ENCODE results near the gene ZNF92. TPM values are rescaled to one million over a fixed set of nuclear protein-coding genes. Genes with fewer than 3 reads are reported as not detected.
"Not testable (repeated sequence)": the region's sequence is repeated elsewhere in the genome, so short reads cannot be mapped to it uniquely, and the experiment has no call there.

ZNF92 gene
- polyA plus RNA-seq, 1 donor: 8.6 TPM

- DNase-seq (ENCODE audit: low read depth): no peak
Measured at GRCh38 chr7:65429642-65430343, 56.1 kb downstream of the ZNF92 start.

GRCh38 chr7:65430344-65431186 is 56.9 kb downstream of the ZNF92 start:
- DNase-seq (ENCODE audit: low read depth): no peak

- no peak for DNase-seq (ENCODE audit: low read depth)
Measured at GRCh38 chr7:65434307-65434706, 60.7 kb downstream of the ZNF92 start.

GRCh38 chr7:65436163-65436562 is 62.5 kb downstream of the ZNF92 start:
- no peak for DNase-seq (ENCODE audit: low read depth)

DNA sequence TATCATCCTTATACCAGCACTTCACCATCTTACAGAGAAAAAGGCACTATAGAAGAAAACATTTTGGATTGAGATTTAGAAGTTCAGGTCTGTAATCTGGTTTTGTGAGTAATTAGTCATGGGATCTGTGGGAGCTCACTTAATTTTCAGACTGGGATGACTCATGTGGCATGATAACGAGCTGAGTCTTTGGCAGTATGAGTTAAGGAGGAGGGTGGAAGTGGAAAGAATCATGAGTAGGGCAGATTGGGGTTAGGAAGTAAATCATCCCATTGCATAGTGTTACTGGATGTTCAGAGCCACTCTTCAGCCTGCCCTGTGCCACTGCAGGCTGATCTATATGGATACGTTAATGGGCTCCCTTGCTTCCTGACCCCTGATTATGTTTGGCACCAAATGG is 64.9 kb downstream of the ZNF92 start:
- DNase-seq (ENCODE audit: low read depth): no peak

- DNase-seq (ENCODE audit: low read depth): no peak
Measured at GRCh38 chr7:65441010-65441409, 67.4 kb downstream of the ZNF92 start.

- DNase-seq (ENCODE audit: low read depth): no peak
Measured at GRCh38 chr7:65444205-65444842, 70.7 kb downstream of the ZNF92 start.

- no peak for DNase-seq (ENCODE audit: low read depth)
Measured at GRCh38 chr7:65444899-65445823, 71.5 kb downstream of the ZNF92 start.

GRCh38 chr7:65447041-65447440 is 73.4 kb downstream of the ZNF92 start:
- not testable (repeated sequence) for DNase-seq (ENCODE audit: low read depth)

GRCh38 chr7:65448816-65449504 is 75.3 kb downstream of the ZNF92 start:
- DNase-seq (ENCODE audit: low read depth): no peak

- DNase-seq (ENCODE audit: low read depth): no peak
Measured at GRCh38 chr7:65449505-65449852, 75.8 kb downstream of the ZNF92 start.
